HEK293T (cell line): ENCODE measurements around the gene TNRC18.
"Not testable (repeated sequence)": the region's sequence is repeated elsewhere in the genome, so short reads cannot be mapped to it uniquely, and the experiment has no call there.

Source experiments
- ARNT ChIP-seq: fragments of 450-650 bp; IDR thresholded peaks from 2 replicates; pipeline ENCODE4 v1.6.1; 2017; ENCODE audit warnings: mild to moderate bottlenecking
- BHLHE40 ChIP-seq: fragments of 450-650 bp; IDR thresholded peaks from 2 replicates; pipeline ENCODE4 v1.6.1; 2016; ENCODE audit warnings: mild to moderate bottlenecking, moderate library complexity, borderline replicate concordance
- FOXK2 ChIP-seq: fragments of 450-650 bp; IDR thresholded peaks from 2 replicates; pipeline ENCODE4 v1.6.1; 2016; ENCODE audit warnings: mild to moderate bottlenecking
- FOXM1 ChIP-seq: fragments of 450-650 bp; IDR thresholded peaks from 2 replicates; pipeline ENCODE4 v1.6.1; 2017; ENCODE audit warnings: mild to moderate bottlenecking, borderline replicate concordance
- L3MBTL2 ChIP-seq: fragments of 450-650 bp; conservative IDR thresholded peaks from 2 replicates; pipeline ENCODE4 v1.6.1; 2016; ENCODE audit warnings: mild to moderate bottlenecking
- LEF1 ChIP-seq: fragments of 450-650 bp; IDR thresholded peaks from 2 replicates; pipeline ENCODE4 v1.6.1; 2017; ENCODE audit warnings: mild to moderate bottlenecking, borderline replicate concordance
- NFRKB ChIP-seq: fragments of 450-650 bp; IDR thresholded peaks from 2 replicates; pipeline ENCODE4 v1.6.1; 2016; ENCODE audit warnings: mild to moderate bottlenecking, moderate library complexity
- PKNOX1 ChIP-seq: fragments of 450-650 bp; IDR thresholded peaks from 2 replicates; pipeline ENCODE4 v1.6.1; 2016
- SP1 ChIP-seq: fragments of 450-650 bp; IDR thresholded peaks from 2 replicates; pipeline ENCODE4 v1.6.1; 2017
- ZNF384 ChIP-seq: fragments of 450-650 bp; IDR thresholded peaks from 2 replicates; pipeline ENCODE4 v1.6.1; 2016

GRCh38 chr7:5274985-5275431 is 148.6 kb downstream of the TNRC18 start:
- TF ChIP-seq ARNT, FOXM1, ZNF384, SP1, BHLHE40, L3MBTL2, LEF1, NFRKB, FOXK2, PKNOX1: not testable (repeated sequence)
